HL-60 (cell line): ENCODE results near the gene ACTN1.

Experiments used
- DNase-seq, 2 experiments: peaks; one replicate each; pipeline ENCODE4 v3.0.0-alpha.2; 2010 to 2020; ENCODE audit warnings: low read depth in 1 of 2, low spot score in 1 of 2
- H3K27ac ChIP-seq: fragments of 250-450 bp; sonication (Bioruptor Pico); replicated peaks from 2 replicates; pipeline ENCODE4 v1.5.1; 2020; ENCODE audit warnings: mild to moderate bottlenecking, moderate library complexity
- H3K27me3 ChIP-seq: fragments of 250-450 bp; sonication (Bioruptor Pico); 2 replicates; pipeline ENCODE4 v1.5.1; 2021; ENCODE audit warnings: mild to moderate bottlenecking, moderate library complexity; ENCODE audit not compliant: insufficient read depth, poor library complexity, severe bottlenecking
- H3K4me3 ChIP-seq: replicated peaks from 2 replicates; pipeline ENCODE4 v1.5.1; 2011; ENCODE audit warnings: mild to moderate bottlenecking, control low read depth, low read length; ENCODE audit not compliant: insufficient read depth
- GABPA ChIP-seq: IDR thresholded peaks from 2 replicates; pipeline ENCODE4 v1.6.1; 2012; ENCODE audit warnings: low read depth
- POLR2AphosphoS5 ChIP-seq: IDR thresholded peaks from 2 replicates; pipeline ENCODE4 v1.6.1; 2012; ENCODE audit warnings: low read depth
- SPI1 ChIP-seq: IDR thresholded peaks from 2 replicates; pipeline ENCODE4 v1.6.1; 2012; ENCODE audit warnings: low read depth, mild to moderate bottlenecking, borderline replicate concordance
- TF ChIP-seq, protein P1 (sequence below): IDR thresholded peaks from one replicate; pipeline ENCODE4 v1.5.1; 2011; ENCODE audit warnings: low read length, control low read depth, inconsistent platforms; ENCODE audit not compliant: insufficient read depth
- TF ChIP-seq, protein P2 (sequence below): IDR thresholded peaks from 2 replicates; pipeline ENCODE4 v1.6.1; 2012; ENCODE audit warnings: low read depth; ENCODE audit not compliant: insufficient replicate concordance

ACTN1 gene

DNA sequence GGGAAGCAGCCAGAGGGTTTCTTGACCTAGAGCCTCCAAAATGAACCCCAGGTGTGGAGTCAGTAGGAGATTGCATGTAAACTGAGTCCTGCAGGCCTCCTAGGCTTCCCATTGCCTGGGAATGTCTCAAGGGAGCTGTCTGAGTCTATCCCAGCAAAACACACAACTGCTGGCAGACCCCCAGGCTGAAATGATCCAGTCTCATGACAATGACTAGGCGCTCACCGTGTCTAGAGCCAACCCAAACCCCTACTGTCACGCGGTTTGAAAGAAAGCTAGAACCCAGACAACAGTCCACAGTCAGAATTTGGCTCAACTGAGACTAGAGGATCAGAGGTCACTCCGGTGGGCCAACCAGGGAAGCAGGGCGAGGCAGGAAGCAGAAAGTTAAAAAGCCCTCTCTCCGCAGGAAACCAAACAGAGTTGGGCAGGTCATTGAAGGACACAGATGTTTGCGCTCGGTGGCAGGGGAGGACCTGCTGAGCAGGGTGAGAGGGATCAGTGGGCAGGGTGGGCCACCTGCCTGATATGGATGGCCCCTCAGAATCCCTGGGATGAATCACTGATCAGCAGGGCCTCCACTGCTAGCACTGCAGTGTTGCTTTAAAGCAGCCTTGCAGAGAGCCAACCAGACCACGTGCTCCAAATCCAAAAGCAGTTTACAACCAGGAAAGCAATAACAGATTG, 23.8 kb downstream of the ACTN1 start:
- H3K27me3 ChIP-seq: no peaks in the 10 kb centered on the region
- DNase-seq: no peak
- H3K4me3 ChIP-seq: no peak overlapping the region
- no peak for TF ChIP-seq GABPA
- H3K27ac ChIP-seq: no peak overlapping the region

DNA sequence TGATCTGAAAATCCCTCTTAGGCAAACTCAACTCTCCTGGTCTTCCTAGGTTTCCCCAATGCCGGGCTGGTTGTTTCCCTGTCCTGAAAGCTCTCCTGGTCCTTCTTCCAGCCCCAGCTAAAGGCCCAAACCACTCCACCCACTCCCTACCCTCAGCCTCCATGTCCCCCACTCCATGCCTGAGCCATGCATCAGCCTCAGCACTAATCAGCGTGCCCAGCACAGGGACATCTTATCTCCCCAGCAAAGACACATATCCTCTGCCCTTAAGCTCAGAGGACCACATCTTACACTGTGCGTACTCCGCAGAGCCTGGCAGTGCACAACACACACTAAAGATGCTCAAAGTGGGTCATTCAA, 25.9 kb downstream of the ACTN1 start:
- no peaks in the 10 kb centered on the region for H3K27me3 ChIP-seq
- TF ChIP-seq POLR2AphosphoS5: no peak
- TF ChIP-seq GABPA: no peak
- TF ChIP-seq, protein P1, sequence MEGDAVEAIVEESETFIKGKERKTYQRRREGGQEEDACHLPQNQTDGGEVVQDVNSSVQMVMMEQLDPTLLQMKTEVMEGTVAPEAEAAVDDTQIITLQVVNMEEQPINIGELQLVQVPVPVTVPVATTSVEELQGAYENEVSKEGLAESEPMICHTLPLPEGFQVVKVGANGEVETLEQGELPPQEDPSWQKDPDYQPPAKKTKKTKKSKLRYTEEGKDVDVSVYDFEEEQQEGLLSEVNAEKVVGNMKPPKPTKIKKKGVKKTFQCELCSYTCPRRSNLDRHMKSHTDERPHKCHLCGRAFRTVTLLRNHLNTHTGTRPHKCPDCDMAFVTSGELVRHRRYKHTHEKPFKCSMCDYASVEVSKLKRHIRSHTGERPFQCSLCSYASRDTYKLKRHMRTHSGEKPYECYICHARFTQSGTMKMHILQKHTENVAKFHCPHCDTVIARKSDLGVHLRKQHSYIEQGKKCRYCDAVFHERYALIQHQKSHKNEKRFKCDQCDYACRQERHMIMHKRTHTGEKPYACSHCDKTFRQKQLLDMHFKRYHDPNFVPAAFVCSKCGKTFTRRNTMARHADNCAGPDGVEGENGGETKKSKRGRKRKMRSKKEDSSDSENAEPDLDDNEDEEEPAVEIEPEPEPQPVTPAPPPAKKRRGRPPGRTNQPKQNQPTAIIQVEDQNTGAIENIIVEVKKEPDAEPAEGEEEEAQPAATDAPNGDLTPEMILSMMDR: no peak
- TF ChIP-seq, protein P2, sequence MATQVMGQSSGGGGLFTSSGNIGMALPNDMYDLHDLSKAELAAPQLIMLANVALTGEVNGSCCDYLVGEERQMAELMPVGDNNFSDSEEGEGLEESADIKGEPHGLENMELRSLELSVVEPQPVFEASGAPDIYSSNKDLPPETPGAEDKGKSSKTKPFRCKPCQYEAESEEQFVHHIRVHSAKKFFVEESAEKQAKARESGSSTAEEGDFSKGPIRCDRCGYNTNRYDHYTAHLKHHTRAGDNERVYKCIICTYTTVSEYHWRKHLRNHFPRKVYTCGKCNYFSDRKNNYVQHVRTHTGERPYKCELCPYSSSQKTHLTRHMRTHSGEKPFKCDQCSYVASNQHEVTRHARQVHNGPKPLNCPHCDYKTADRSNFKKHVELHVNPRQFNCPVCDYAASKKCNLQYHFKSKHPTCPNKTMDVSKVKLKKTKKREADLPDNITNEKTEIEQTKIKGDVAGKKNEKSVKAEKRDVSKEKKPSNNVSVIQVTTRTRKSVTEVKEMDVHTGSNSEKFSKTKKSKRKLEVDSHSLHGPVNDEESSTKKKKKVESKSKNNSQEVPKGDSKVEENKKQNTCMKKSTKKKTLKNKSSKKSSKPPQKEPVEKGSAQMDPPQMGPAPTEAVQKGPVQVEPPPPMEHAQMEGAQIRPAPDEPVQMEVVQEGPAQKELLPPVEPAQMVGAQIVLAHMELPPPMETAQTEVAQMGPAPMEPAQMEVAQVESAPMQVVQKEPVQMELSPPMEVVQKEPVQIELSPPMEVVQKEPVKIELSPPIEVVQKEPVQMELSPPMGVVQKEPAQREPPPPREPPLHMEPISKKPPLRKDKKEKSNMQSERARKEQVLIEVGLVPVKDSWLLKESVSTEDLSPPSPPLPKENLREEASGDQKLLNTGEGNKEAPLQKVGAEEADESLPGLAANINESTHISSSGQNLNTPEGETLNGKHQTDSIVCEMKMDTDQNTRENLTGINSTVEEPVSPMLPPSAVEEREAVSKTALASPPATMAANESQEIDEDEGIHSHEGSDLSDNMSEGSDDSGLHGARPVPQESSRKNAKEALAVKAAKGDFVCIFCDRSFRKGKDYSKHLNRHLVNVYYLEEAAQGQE: no peak
- no peak for TF ChIP-seq SPI1
- no peak overlapping the region for H3K4me3 ChIP-seq
- H3K27ac ChIP-seq: no peak overlapping the region
- no peak for DNase-seq

DNA sequence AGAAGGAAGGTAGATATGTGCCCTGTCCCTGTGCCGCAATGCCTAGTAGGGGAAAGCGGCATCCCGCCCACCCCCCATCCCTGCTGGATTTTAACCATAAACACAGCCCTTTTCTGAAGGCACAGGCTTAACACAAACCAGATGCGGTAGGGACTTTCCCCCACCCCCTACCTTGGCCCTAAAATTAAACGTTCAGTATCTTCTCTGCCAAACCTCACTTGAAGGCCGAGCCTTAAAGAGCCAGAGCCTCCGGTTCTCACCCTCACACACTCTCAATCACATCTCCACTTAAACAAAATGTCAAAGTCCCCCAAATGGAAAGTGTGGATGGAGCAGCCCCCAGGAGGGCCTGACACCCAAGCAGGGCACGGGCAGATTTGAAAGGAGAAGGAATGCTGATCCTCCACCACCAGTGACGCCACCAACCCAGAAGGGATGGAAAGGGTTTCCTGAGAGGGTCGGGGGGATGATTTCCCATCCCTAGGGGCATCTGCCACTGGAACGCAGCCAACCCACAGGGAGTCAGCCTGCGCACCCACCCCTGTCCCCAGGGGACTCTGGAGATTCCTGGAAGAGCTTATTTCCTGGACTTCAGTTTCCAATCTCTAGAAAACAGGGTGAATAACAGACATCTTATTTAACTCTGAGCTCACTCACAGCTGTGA, 26.4 kb downstream of the ACTN1 start:
- TF ChIP-seq GABPA (no peak), SPI1 (no peak), POLR2AphosphoS5 (no peak)
- TF ChIP-seq, protein P1: no peak
- TF ChIP-seq, protein P2: no peak
- H3K27ac ChIP-seq: no peak overlapping the region
- no peak for DNase-seq
- H3K4me3 ChIP-seq: no peak overlapping the region
- no peaks in the 10 kb centered on the region for H3K27me3 ChIP-seq

DNA sequence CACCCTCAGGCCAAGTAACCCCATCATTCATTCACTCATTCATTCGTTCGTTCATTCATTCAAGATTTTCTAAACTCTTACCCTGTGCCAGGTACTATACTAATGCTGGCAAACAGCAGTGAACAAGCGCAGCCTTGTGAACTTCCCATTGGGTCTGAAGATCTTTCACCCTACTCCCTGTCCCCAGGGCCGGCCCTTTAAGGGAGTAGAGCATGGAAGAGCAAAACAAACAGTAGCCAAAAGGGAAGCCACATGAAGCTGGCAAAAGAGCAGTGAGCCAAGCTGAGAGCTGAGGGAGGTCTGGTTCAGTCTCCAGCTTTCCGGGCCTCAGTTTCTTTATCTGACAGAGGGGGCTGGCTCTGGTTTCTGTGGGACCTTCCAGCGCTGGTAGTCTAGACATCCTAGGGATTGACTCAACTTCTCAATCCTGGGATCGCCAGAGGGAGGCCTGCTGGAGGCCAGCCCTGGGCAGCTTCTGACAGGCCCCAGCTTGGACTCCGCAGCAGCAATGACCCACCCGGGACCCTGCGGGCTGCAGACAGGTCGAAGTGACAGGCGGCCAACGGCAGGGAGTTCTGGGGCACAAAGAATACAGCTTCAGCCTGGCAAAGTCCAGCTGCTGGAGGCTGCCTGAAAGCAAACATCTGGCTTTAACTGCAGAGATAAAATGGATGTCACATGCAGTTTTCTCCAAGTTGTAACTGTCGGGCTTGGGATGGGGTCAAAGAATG, 27.1 kb downstream of the ACTN1 start:
- no peaks in the 10 kb centered on the region for H3K27me3 ChIP-seq
- DNase-seq: no peak
- TF ChIP-seq, protein P2: no peak
- TF ChIP-seq, protein P1: no peak
- TF ChIP-seq POLR2AphosphoS5 (no peak), SPI1 (no peak)
- H3K27ac ChIP-seq: no peak overlapping the region
- no peak overlapping the region for H3K4me3 ChIP-seq
